ENCODE results near the gene ARPC2.
A peak's percentile ranks its signal among the peaks of the same experiment; 100 is the strongest.

The ARPC2 gene

GRCh38 chr2:218216336-218216673 is 684 bp upstream of the ARPC2 start:
- DNase-seq (ENCODE audit: insufficient read length, low spot score): no peak
- no peak for FAIRE-seq

GRCh38 chr2:218217360-218218267 is 625 bp downstream of the ARPC2 start:
- FAIRE-seq (no peak), DNase-seq (ENCODE audit: insufficient read length, low spot score) (peak; percentile 39)

- DNase-seq (ENCODE audit: insufficient read length, low spot score) (no peak), FAIRE-seq (no peak)
Observed at GRCh38 chr2:218218268-218219185, 1.5 kb downstream of the ARPC2 start.

GRCh38 chr2:218219934-218220333 is 2.9 kb downstream of the ARPC2 start:
- DNase-seq (ENCODE audit: insufficient read length, low spot score): no peak

GRCh38 chr2:218221000-218221399 is 4.0 kb downstream of the ARPC2 start:
- DNase-seq (ENCODE audit: insufficient read length, low spot score): no peak
- no peak for FAIRE-seq

More at GRCh38 chr2:218219934-218220333, 2.9 kb downstream of the ARPC2 start:
- no peak for FAIRE-seq

GRCh38 chr2:218223046-218223445 is 6.1 kb downstream of the ARPC2 start:
- no peak for FAIRE-seq
- DNase-seq (ENCODE audit: insufficient read length, low spot score): no peak

GRCh38 chr2:218224186-218224585 is 7.2 kb downstream of the ARPC2 start:
- FAIRE-seq: no peak
- no peak for DNase-seq (ENCODE audit: insufficient read length, low spot score)

- DNase-seq (ENCODE audit: insufficient read length, low spot score) (no peak), FAIRE-seq (no peak)
Observed at GRCh38 chr2:218226903-218227302, 9.9 kb downstream of the ARPC2 start.

- FAIRE-seq: no peak
Observed at GRCh38 chr2:218228366-218229090, 11.5 kb downstream of the ARPC2 start.

GRCh38 chr2:218229239-218229638 is 12.2 kb downstream of the ARPC2 start:
- no peak for FAIRE-seq
- peak; percentile 45 for DNase-seq (ENCODE audit: insufficient read length, low spot score)

More at GRCh38 chr2:218228366-218229090, 11.5 kb downstream of the ARPC2 start:
- no peak for DNase-seq (ENCODE audit: insufficient read length, low spot score)

- FAIRE-seq (no peak), DNase-seq (ENCODE audit: insufficient read length, low spot score) (no peak)
Observed at GRCh38 chr2:218229851-218230250, 12.9 kb downstream of the ARPC2 start.

GRCh38 chr2:218230882-218231281 is 13.9 kb downstream of the ARPC2 start:
- DNase-seq (ENCODE audit: insufficient read length, low spot score) (no peak), FAIRE-seq (no peak)

GRCh38 chr2:218233543-218233942 is 16.6 kb downstream of the ARPC2 start:
- FAIRE-seq: no peak
- no peak for DNase-seq (ENCODE audit: insufficient read length, low spot score)

- FAIRE-seq (no peak), DNase-seq (ENCODE audit: insufficient read length, low spot score) (no peak)
Observed at GRCh38 chr2:218234521-218234920, 17.5 kb downstream of the ARPC2 start.

- FAIRE-seq (no peak), DNase-seq (ENCODE audit: insufficient read length, low spot score) (no peak)
Observed at GRCh38 chr2:218235017-218235416, 18.0 kb downstream of the ARPC2 start.

- DNase-seq (ENCODE audit: insufficient read length, low spot score) (no peak), FAIRE-seq (no peak)
Observed at GRCh38 chr2:218236829-218237228, 19.8 kb downstream of the ARPC2 start.

- FAIRE-seq (no peak), DNase-seq (ENCODE audit: insufficient read length, low spot score) (no peak)
Observed at GRCh38 chr2:218238887-218239286, 21.9 kb downstream of the ARPC2 start.

- DNase-seq (ENCODE audit: insufficient read length, low spot score) (no peak), FAIRE-seq (no peak)
Observed at GRCh38 chr2:218244204-218244603, 27.2 kb downstream of the ARPC2 start.

GRCh38 chr2:218244665-218245064 is 27.7 kb downstream of the ARPC2 start:
- DNase-seq (ENCODE audit: insufficient read length, low spot score) (no peak), FAIRE-seq (no peak)

- no peak for FAIRE-seq
- DNase-seq (ENCODE audit: insufficient read length, low spot score): no peak
Observed at GRCh38 chr2:218245214-218245613, 28.2 kb downstream of the ARPC2 start.

- no peak for DNase-seq (ENCODE audit: insufficient read length, low spot score)
- FAIRE-seq: no peak
Observed at GRCh38 chr2:218249691-218250090, 32.7 kb downstream of the ARPC2 start.

Measured in HTR-8/SVneo (cell line).